Upper lobe of left lung (tissue), 6 donors: ENCODE results near the gene RSRC1. TPM values are rescaled to one million over a fixed set of nuclear protein-coding genes. Genes with fewer than 3 reads are reported as not detected.
"Not testable (repeated sequence)": the region's sequence is repeated elsewhere in the genome, so short reads cannot be mapped to it uniquely, and the experiment has no call there.

Source experiments
- ATAC-seq, 2 donors: fragments of 200-7000 bp; cut with Tn5 transposase; one replicate each; pipeline ENCODE4 v1.9.1; 2022; ENCODE audit warnings: mild to moderate bottlenecking in 2 of 2, moderate library complexity in 2 of 2; ENCODE audit not compliant: low FRiP score in 2 of 2
- DNase-seq, 2 donors: peaks; one replicate each; pipeline ENCODE4 v3.0.0-alpha.2; 2019 to 2020
- H3K27ac ChIP-seq, 4 donors: fragments of 200-600 bp; sonication (generic); one replicate each; pipeline ENCODE4 v1.5.1; 2016 to 2019
- H3K27me3 ChIP-seq, 4 donors: fragments of 200-600 bp; sonication (generic); one replicate each; pipeline ENCODE4 v1.5.1; 2017 to 2019
- H3K36me3 ChIP-seq, 4 donors: fragments of 200-600 bp; sonication (generic); one replicate each; pipeline ENCODE4 v1.5.1; 2016 to 2019
- H3K4me1 ChIP-seq, 4 donors: fragments of 200-600 bp; sonication (generic); one replicate each; pipeline ENCODE4 v1.5.1; 2018 to 2019
- H3K4me3 ChIP-seq, 4 donors: fragments of 200-600 bp; sonication (generic); one replicate each; pipeline ENCODE4 v1.5.1; 2017 to 2019; ENCODE audit warnings: mild to moderate bottlenecking in 2 of 4, moderate library complexity in 1 of 4
- H3K9me3 ChIP-seq, 4 donors: fragments of 200-600 bp; sonication (generic); one replicate each; pipeline ENCODE4 v1.5.1; 2018 to 2019
- CTCF ChIP-seq, 6 experiments: fragments of 450-650 bp in 4 of 6; fragments of 200-600 bp in 2 of 6; sonication (generic) in 2 of 6; IDR thresholded peaks; one replicate each; pipeline ENCODE4 v1.5.1; 2016 to 2019; ENCODE audit warnings: antibody characterized with exemption in 6 of 6
- EP300 ChIP-seq, 4 donors: sonication (generic); formaldehyde crosslinking; IDR thresholded peaks; one replicate each; pipeline ENCODE4 v1.5.1; 2017; ENCODE audit warnings: antibody characterized with exemption in 4 of 4, control low read depth in 2 of 4
- POLR2A ChIP-seq, 4 donors: fragments of 450-650 bp; IDR thresholded peaks; one replicate each; pipeline ENCODE4 v1.5.1; 2016 to 2017; ENCODE audit warnings: antibody characterized with exemption in 4 of 4, mild to moderate bottlenecking in 2 of 4
- POLR2AphosphoS5 ChIP-seq, 2 donors: sonication (generic); formaldehyde crosslinking; IDR thresholded peaks; one replicate each; pipeline ENCODE4 v1.5.1; 2017; ENCODE audit warnings: antibody characterized with exemption in 2 of 2
- whole genome bisulfite sequencing, 2 donors: methylation state at CpG; one replicate each; pipeline ENCODE4 v1.1.5; 2017 to 2018; 5-methylcytosine and 5-hydroxymethylcytosine counted together
- total RNA-seq, 6 donors: library from RNA; depleted of rRNA in 4 of 6; stranded (reverse); fragments of >200 nt in 4 of 6; gene quantifications; one replicate each; pipeline versions ENCODE4 v1.1.0 to v1.2.1, GENCODE V29; 2016 to 2021
- donor health status: DM: no; HTN: no; CAD: no; lungs with moderate emphysema.
- donor health status: DM: no; HTN: yes; CAD: no; lungs with severe emphysema.

The RSRC1 gene
- total RNA-seq, 6 donors from 2014 or later = 21.4 to 87.0 (median 24.5) TPM

GRCh38 chr3:158509891-158510290 lies 400.0 kb downstream of the RSRC1 start:
- WGBS, 2 donors = 91 to 94% methylated on average over 1 of the region's 1 CpG
- ATAC-seq = no peak
- H3K9me3 ChIP-seq = no peaks in the 10 kb centered on the region
- H3K27me3 ChIP-seq = no peaks in the 10 kb centered on the region
- no peaks in the 10 kb centered on the region for H3K36me3 ChIP-seq
- no peak overlapping the region for H3K4me3 ChIP-seq
- H3K4me1 ChIP-seq = no peaks in the 10 kb centered on the region
- no peak overlapping the region for H3K27ac ChIP-seq
- no peak for TF ChIP-seq POLR2AphosphoS5 (IDR thresholded peaks at IDR 0.05)
- DNase-seq = no peak

GRCh38 chr3:158516729-158517128 lies 406.8 kb downstream of the RSRC1 start:
- WGBS, 2 donors = 93 to 99% methylated on average over 21 to 22 of the region's 22 CpGs
- H3K9me3 ChIP-seq, H3K36me3 ChIP-seq, ATAC-seq, H3K27me3 ChIP-seq, H3K4me1 ChIP-seq, H3K27ac ChIP-seq, H3K4me3 ChIP-seq: not testable (repeated sequence)
- DNase-seq = peak in 1 of 2 donors; percentile 32

- Histone ChIP-seq H3K27ac (no peak overlapping the region), H3K9me3 (no peaks in the 10 kb centered on the region), H3K36me3 (no peaks in the 10 kb centered on the region), H3K27me3 (no peaks in the 10 kb centered on the region), H3K4me3 (no peak overlapping the region), H3K4me1 (no peaks in the 10 kb centered on the region)
- TF ChIP-seq EP300 (IDR thresholded peaks at IDR 0.05) = no peak
- no peak for TF ChIP-seq POLR2A (IDR thresholded peaks at IDR 0.05)
- no peak for TF ChIP-seq POLR2AphosphoS5 (IDR thresholded peaks at IDR 0.05)
- no peak for TF ChIP-seq CTCF (IDR thresholded peaks at IDR 0.05)
- WGBS, 2 donors = 61 to 76% methylated on average over 1 of the region's 1 CpG
- no peak for ATAC-seq
- DNase-seq = no peak
Observed at GRCh38 chr3:158519776-158520175, 409.9 kb downstream of the RSRC1 start.

GRCh38 chr3:158520433-158520832 lies 410.5 kb downstream of the RSRC1 start:
- no peak for TF ChIP-seq EP300 (IDR thresholded peaks at IDR 0.05)
- no peak for TF ChIP-seq CTCF (IDR thresholded peaks at IDR 0.05)
- TF ChIP-seq POLR2A (IDR thresholded peaks at IDR 0.05) = no peak
- TF ChIP-seq POLR2AphosphoS5 (IDR thresholded peaks at IDR 0.05) = no peak
- H3K27ac ChIP-seq = no peak overlapping the region
- H3K27me3 ChIP-seq = no peaks in the 10 kb centered on the region
- ATAC-seq (no peak), DNase-seq (no peak)
- H3K9me3 ChIP-seq = no peaks in the 10 kb centered on the region
- no peaks in the 10 kb centered on the region for H3K36me3 ChIP-seq
- H3K4me1 ChIP-seq = no peaks in the 10 kb centered on the region
- no peak overlapping the region for H3K4me3 ChIP-seq

GRCh38 chr3:158522221-158523136 lies 412.6 kb downstream of the RSRC1 start:
- Histone ChIP-seq H3K4me3 (no peak overlapping the region), H3K36me3 (no peaks in the 10 kb centered on the region), H3K27me3 (no peaks in the 10 kb centered on the region), H3K4me1 (no peaks in the 10 kb centered on the region), H3K27ac (no peak overlapping the region), H3K9me3 (no peaks in the 10 kb centered on the region)
- no peak for ATAC-seq
- DNase-seq = no peak
- WGBS, 2 donors = 72 to 76% methylated on average over 4 of the region's 4 CpGs
- TF ChIP-seq POLR2AphosphoS5 (IDR thresholded peaks at IDR 0.05) (no peak), EP300 (IDR thresholded peaks at IDR 0.05) (no peak)

- H3K36me3 ChIP-seq = no peaks in the 10 kb centered on the region
- ATAC-seq (no peak), DNase-seq (no peak)
- no peaks in the 10 kb centered on the region for H3K27me3 ChIP-seq
- H3K4me3 ChIP-seq = no peak overlapping the region
- peaks cover 0 to 5% (median 0%) of the 10 kb centered on the region in 4 donors for H3K4me1 ChIP-seq
- WGBS, 2 donors = 86 to 89% methylated on average over 7 of the region's 7 CpGs
- H3K9me3 ChIP-seq = no peaks in the 10 kb centered on the region
- no peak overlapping the region for H3K27ac ChIP-seq
- no peak for TF ChIP-seq POLR2AphosphoS5 (IDR thresholded peaks at IDR 0.05)
- no peak for TF ChIP-seq POLR2A (IDR thresholded peaks at IDR 0.05)
- TF ChIP-seq CTCF (IDR thresholded peaks at IDR 0.05) = no peak
- no peak for TF ChIP-seq EP300 (IDR thresholded peaks at IDR 0.05)
Observed at GRCh38 chr3:158528076-158528674, 418.3 kb downstream of the RSRC1 start.
